ENCODE results near the gene CMKLR1. TPM values are rescaled to one million over a fixed set of nuclear protein-coding genes. Genes with fewer than 3 reads are reported as not detected.

The CMKLR1 gene
- total and polyA plus RNA-seq, 9 of the 15 experiments (the other 6 are each of a cell fraction or from before 2014, with no cell fraction given), result 0.11 to 1.4 (median 0.20) TPM

DNA sequence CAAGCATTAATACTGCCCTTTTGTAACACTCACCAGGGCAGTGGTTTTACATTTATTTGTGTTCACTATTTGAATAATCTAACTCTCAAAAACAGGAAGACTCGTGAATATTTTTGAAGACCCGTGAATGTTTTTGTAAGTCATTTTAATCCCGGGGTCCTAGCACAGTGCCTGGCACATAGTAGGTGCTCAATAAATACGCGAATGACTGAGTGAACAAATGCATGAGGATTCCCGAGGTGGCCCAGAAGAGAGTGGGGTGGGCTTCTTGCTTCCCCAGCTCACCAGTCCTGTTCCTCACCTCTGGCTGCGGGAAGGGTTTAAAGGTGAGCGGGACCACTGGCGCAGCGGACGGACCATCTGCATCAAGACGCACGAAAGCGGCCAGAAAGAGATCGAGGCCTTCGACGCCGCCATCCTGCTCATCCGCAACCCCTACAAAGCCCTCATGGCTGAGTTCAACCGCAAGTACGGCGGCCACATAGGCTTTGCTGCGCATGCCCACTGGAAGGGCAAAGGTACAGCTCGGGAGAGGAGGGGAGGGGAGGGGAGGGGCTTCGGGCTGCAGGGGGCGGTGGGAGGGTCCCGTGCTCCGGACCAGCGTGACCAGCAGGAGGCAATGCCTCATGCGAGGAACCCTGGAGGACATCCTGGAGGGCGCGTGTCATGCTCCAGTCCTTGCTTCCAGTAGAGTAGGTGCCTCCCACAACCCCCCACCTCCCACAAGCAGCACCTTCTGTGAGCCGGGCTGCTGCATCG, 98.9 kb downstream of the CMKLR1 start:
- in situ Hi-C loops (cut with MboI), result no loop called here

GRCh38 chr12:108239378-108239777, 99.7 kb downstream of the CMKLR1 start:
- ChIA-PET CTCF (ENCODE audit: low intra/inter-chr PET ratio) (no interaction called here), POLR2A (interaction anchor here (0.6 to 1.1 kb wide), 3 partner anchors 28 to 163 kb away, joined by 3 to 4 read pairs (median 3); no protein-coding TSS in a partner anchor)
- ATAC-seq, result no peak
- no peak overlapping the region for H3K4me2 ChIP-seq (ENCODE audit: insufficient read depth, low read length)
- no peak for FAIRE-seq
- no peaks in the 10 kb centered on the region for H3K9me3 ChIP-seq (replicated peaks; ENCODE audit: control insufficient read depth, insufficient read depth, low read depth, low read length)
- intact Hi-C loops (cut with micrococcal nuclease) (loop anchor here (10.0 kb wide), 2 partner anchors 215 to 255 kb away; no protein-coding TSS in a partner anchor), in situ Hi-C loops (cut with MboI) (no loop called here)
- H4K20me1 ChIP-seq (replicated peaks; ENCODE audit: control insufficient read depth, insufficient read depth, low read length), result no peaks in the 10 kb centered on the region
- no peaks in the 10 kb centered on the region for H3K9me1 ChIP-seq (ENCODE audit: control insufficient read depth, insufficient read depth, low read length)
- H3K4me1 ChIP-seq (replicated peaks in 1 of 2; ENCODE audit: control insufficient read depth in 2 of 2, insufficient read depth in 2 of 2, low read length in 2 of 2), result no peaks in the 10 kb centered on the region
- H3K36me3 ChIP-seq (ENCODE audit: control insufficient read depth, insufficient read depth, low read length), result no peaks in the 10 kb centered on the region
- no peak for DNase-seq (ENCODE audit: extremely low read depth in 1 of 4, low spot score in 3 of 4)
- no peak for TF ChIP-seq DDX20 (tag; IDR thresholded peaks at IDR 0.05; ENCODE audit: low read depth)
- TF ChIP-seq ZNF444 (CRISPR knock-in tag; IDR thresholded peaks at IDR 0.05), result no peak
- no peaks in the 10 kb centered on the region for H3K79me2 ChIP-seq (ENCODE audit: control insufficient read depth, insufficient read depth, low read length)
- H2AFZ ChIP-seq (ENCODE audit: low read depth, low read length), result no peak overlapping the region
- no peak overlapping the region for H3K9ac ChIP-seq (ENCODE audit: insufficient read depth in 1 of 2, low read depth in 2 of 2, low read length in 2 of 2)
- no peak overlapping the region for H3K4me3 ChIP-seq
- WGBS (ENCODE audit: insufficient coverage, low coverage, missing lambda C conversion rate), result 6% methylated on average over 2 of the region's 2 CpGs
- no peak overlapping the region for H3K27ac ChIP-seq (ENCODE audit: extremely low read depth, low read depth, low read length)
- BruUV-seq (replicated peaks), result no TSS peak
- no peaks in the 10 kb centered on the region for H3K27me3 ChIP-seq (ENCODE audit: control insufficient read depth in 2 of 2, insufficient read depth in 2 of 2, low read length in 2 of 2)

More for the DNA sequence above, 98.9 kb downstream of the CMKLR1 start:
- H4K20me1 ChIP-seq (replicated peaks; ENCODE audit: control insufficient read depth, insufficient read depth, low read length), result no peaks in the 10 kb centered on the region
- H2AFZ ChIP-seq (ENCODE audit: low read depth, low read length), result no peak overlapping the region
- no peaks in the 10 kb centered on the region for H3K79me2 ChIP-seq (ENCODE audit: control insufficient read depth, insufficient read depth, low read length)
- TF ChIP-seq GATAD2A (IDR thresholded peaks at IDR 0.05), result no peak
- no peak for TF ChIP-seq ERF (CRISPR knock-in tag; IDR thresholded peaks at IDR 0.05)
- peak; percentile 61; the same call in 1 of the 2 replicates for TF ChIP-seq ZKSCAN1 (IDR thresholded peaks at IDR 0.05; ENCODE audit: low read depth, low read length)
- peak; percentile 72 for TF ChIP-seq ZNF24 (IDR thresholded peaks at IDR 0.05)
- peak; percentile 36 for TF ChIP-seq ZFP36 (IDR thresholded peaks at IDR 0.05; ENCODE audit: low read depth, low read length, partially characterized antibody)
- 61% methylated on average over 21 of the region's 34 CpGs for WGBS (ENCODE audit: insufficient coverage, low coverage, missing lambda C conversion rate)
- ChIA-PET POLR2A (no interaction called here), CTCF (ENCODE audit: low intra/inter-chr PET ratio) (no interaction called here)
- ATAC-seq (peak; percentile 48; the same call in 2 of the 3 replicates), DNase-seq (ENCODE audit: extremely low read depth in 1 of 4, low spot score in 3 of 4) (peak in 2 of 4 experiments; percentile 4 to 12), FAIRE-seq (no peak)
- H3K4me3 ChIP-seq, result no peak overlapping the region
- no peaks in the 10 kb centered on the region for H3K27me3 ChIP-seq (ENCODE audit: control insufficient read depth in 2 of 2, insufficient read depth in 2 of 2, low read length in 2 of 2)
- no peak overlapping the region for H3K4me2 ChIP-seq (ENCODE audit: insufficient read depth, low read length)
- intact Hi-C loops (cut with micrococcal nuclease), result no loop called here
- BruUV-seq (replicated peaks), result no TSS peak
- H3K9me1 ChIP-seq (ENCODE audit: control insufficient read depth, insufficient read depth, low read length), result no peaks in the 10 kb centered on the region
- H3K27ac ChIP-seq (ENCODE audit: extremely low read depth, low read depth, low read length), result no peak overlapping the region
- H3K36me3 ChIP-seq (ENCODE audit: control insufficient read depth, insufficient read depth, low read length), result no peaks in the 10 kb centered on the region
- no peaks in the 10 kb centered on the region for H3K9me3 ChIP-seq (replicated peaks; ENCODE audit: control insufficient read depth, insufficient read depth, low read depth, low read length)
- no peaks in the 10 kb centered on the region for H3K4me1 ChIP-seq (replicated peaks in 1 of 2; ENCODE audit: control insufficient read depth in 2 of 2, insufficient read depth in 2 of 2, low read length in 2 of 2)
- H3K9ac ChIP-seq (ENCODE audit: insufficient read depth in 1 of 2, low read depth in 2 of 2, low read length in 2 of 2), result no peak overlapping the region

Data from K562 (cell line).